ENCODE data around the gene CRB2.

CRB2 gene

DNA sequence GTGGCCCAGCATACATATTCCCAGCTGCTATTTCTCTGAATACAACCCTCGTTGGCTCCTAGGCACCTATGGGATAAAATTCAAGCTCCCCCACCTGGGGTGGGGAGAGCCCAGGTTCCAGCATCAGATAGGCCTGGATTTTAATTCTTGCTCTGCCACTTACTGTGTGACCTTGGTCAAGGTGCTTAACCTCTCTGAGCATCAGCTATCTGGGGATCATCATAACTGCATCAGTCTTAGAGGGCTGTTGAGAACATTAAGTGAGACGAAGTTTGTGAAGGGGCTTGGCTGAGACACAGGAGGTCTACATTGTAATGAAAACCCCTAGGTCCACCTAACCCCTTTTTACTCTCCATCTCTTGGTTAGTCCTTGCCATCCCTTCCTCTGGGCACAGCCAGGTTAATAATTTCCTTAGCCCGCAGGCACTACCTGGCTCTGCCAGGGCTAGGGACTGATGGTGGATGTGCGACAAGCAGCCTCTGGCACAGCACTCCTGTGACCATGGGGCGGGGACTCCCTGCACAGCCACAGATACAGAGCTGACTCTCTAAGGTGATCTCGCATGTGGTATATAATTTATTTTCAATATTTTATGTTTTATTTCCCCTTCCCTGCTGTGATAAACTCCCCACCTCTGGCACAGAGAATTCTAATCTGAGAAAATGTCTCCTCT lies 68.7 kb downstream of the CRB2 start:
- DNase-seq = no peak

DNA sequence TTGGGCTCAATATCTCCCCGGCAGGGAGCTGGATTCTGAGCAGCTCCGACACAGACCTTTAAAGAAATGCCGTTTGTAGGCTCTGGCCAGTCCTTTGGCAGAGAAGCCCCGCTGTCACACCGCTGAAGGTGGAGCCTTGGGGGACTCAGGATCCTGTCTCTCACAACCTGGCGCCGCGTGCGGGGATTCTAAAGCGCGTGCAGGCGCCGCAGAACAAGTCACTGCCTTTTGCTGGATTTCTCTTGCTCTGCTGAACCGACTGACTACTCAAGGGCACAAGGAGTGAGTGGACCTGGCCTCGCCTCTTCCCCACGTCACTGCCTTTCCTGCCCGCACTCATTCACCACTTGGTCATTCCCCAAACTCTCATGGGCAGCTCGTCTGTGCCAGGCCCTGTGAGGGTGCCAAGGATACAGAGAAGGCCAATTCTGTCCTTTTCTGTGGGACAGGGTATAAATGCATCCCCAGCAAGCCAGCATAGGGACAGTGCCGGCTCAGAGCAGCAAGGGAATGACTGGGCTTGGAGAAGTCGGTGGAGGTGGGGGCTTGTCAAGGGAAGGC lies 69.3 kb downstream of the CRB2 start:
- no peak for DNase-seq

DNA sequence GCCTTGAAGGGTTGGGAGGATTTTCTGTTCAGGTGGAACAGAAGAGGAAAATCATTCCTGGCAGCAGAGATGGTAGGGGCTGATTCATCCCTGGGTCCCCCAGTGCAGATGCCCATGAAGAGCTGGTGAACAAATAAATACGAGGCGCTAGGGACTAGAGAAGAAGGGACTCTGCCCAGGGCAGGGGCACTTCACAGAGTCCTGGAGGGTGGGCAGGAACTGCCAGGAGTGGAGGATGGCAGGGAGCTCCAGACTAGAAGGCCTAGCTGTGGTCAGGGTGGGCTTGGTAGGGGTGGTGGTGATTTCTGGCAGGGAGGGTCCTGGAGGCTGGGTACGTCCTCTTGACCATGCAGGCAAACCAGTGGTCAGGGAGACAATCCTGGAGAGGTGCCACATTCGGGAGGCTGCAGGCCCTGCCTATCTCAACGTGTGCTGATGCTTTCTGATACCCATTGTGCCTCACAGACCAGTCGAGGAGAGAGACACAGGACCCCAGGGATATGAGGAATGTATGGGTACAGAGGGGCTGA lies 69.9 kb downstream of the CRB2 start:
- no peak for DNase-seq

DNA sequence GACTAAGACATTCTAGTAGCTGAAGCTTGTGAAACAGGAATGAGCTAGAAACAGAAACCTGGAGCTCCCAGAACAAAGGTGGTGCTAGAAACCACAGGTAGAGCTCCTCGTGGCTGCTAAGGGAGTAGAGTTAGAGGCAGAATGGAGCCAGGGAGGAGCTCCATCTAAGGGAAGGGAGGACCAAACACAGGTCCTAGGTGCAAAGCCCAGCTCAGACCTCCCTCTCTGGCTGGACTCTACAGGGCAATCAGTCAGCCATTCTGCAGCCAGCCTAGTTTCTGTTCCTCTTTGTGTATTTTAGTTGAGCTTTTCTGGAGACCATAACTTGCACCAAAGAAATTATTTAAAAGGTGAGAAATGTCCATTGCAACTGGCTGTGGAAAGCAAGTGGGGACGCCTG lies 70.4 kb downstream of the CRB2 start:
- no peak for DNase-seq

All from NCI-H345 (cell line).